H1 (cell line): ENCODE measurements around the gene GDAP1L1. TPM values are rescaled to one million over a fixed set of nuclear protein-coding genes. Genes with fewer than 3 reads are reported as not detected.

Experiments
- CTBP2 ChIP-seq: IDR thresholded peaks from 2 replicates; pipeline ENCODE4 v1.7.0; 2011; ENCODE audit warnings: borderline replicate concordance, mild to moderate bottlenecking, moderate library complexity, mixed read lengths, low read length; ENCODE audit not compliant: insufficient read depth, insufficient read length
- NRF1 ChIP-seq: IDR thresholded peaks from 2 replicates; pipeline ENCODE4 v1.6.1; 2011; ENCODE audit warnings: mild to moderate bottlenecking, low read depth, low read length, improper control_type of control experiment
- SP2 ChIP-seq: IDR thresholded peaks from 2 replicates; pipeline ENCODE4 v1.6.1; 2012; ENCODE audit warnings: mild to moderate bottlenecking, low read length, inconsistent platforms
- SUZ12 ChIP-seq: fragments of 200-600 bp; sonication (generic); IDR thresholded peaks from 2 replicates; pipeline ENCODE4 v1.6.1; 2012; ENCODE audit warnings: mild to moderate bottlenecking, inconsistent platforms, low read length, moderate library complexity, mixed read lengths
- TEAD4 ChIP-seq: IDR thresholded peaks from 2 replicates; pipeline ENCODE4 v1.6.1; 2012; ENCODE audit warnings: low read depth, low read length, inconsistent platforms, mixed read lengths
- polyA plus RNA-seq, 7 experiments: library from polyadenylated mRNA; depleted of rRNA in 3 of 7; stranded (reverse) in 5 of 7; unstranded in 2 of 7; fragments of >200 nt in 5 of 7; fragments of 200-250 nt in 2 of 7; gene quantifications; 1 replicate in 5 of 7; 2 replicates in 1 of 7; 4 replicates in 1 of 7; pipeline versions ENCODE4 v1.2.1 to v1.2.3, GENCODE V29; 2011 to 2013; ENCODE audit warnings: missing spikeins in 2 of 7, mixed read lengths in 2 of 7
- total RNA-seq: library from RNA; stranded (reverse); fragmentation: NEBNext Ultra II Directional; extraction: Animal tissue kit (Norgen Biotek cat#: 25700); gene quantifications from 2 replicates; pipeline ENCODE4 v1.2.1, GENCODE V29; 2021
- TF ChIP-seq, protein P1 (sequence below): IDR thresholded peaks from 2 replicates; pipeline ENCODE4 v1.6.1; 2012; ENCODE audit warnings: inconsistent platforms

The GDAP1L1 gene
- total and polyA plus RNA-seq, 2 of the 8 experiments (the other 6 are each of a cell fraction or from before 2014, with no cell fraction given), result 8.5 to 63.1 TPM

GRCh38 chr20:44219170-44219730 lies 27.9 kb upstream of the GDAP1L1 start (continued):
- no peak for TF ChIP-seq SUZ12
- TF ChIP-seq SP2, result no peak
- no peak for TF ChIP-seq CTBP2
- TF ChIP-seq NRF1, result no peak
- TF ChIP-seq, protein P1, sequence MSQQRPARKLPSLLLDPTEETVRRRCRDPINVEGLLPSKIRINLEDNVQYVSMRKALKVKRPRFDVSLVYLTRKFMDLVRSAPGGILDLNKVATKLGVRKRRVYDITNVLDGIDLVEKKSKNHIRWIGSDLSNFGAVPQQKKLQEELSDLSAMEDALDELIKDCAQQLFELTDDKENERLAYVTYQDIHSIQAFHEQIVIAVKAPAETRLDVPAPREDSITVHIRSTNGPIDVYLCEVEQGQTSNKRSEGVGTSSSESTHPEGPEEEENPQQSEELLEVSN, result no peak
- no peak for TF ChIP-seq TEAD4
- TF ChIP-seq, all 59 proteins: peak for 0
